ENCODE data around the gene LATS2.
"Not testable (repeated sequence)": the region's sequence is repeated elsewhere in the genome, so short reads cannot be mapped to it uniquely, and the experiment has no call there.

The LATS2 gene

GRCh38 chr13:20972731-20973130 lies 88.7 kb downstream of the LATS2 start:
- in situ Hi-C loops (cut with MboI; ENCODE audit: low sequenced_read_pairs): no loop called here

GRCh38 chr13:20969182-20969581 lies 92.2 kb downstream of the LATS2 start:
- in situ Hi-C loops (cut with MboI; ENCODE audit: low sequenced_read_pairs): no loop called here

GRCh38 chr13:20968745-20969144 lies 92.6 kb downstream of the LATS2 start:
- in situ Hi-C loops (cut with MboI; ENCODE audit: low sequenced_read_pairs): no loop called here

- in situ Hi-C loops (cut with MboI; ENCODE audit: low sequenced_read_pairs): no loop called here
These were observed 94.0 kb downstream of the LATS2 start for GRCh38 chr13:20967340-20967739.

- in situ Hi-C loops (cut with MboI; ENCODE audit: low sequenced_read_pairs): no loop called here
These were observed 96.5 kb downstream of the LATS2 start for GRCh38 chr13:20964904-20965303.

GRCh38 chr13:20961663-20962062 lies 99.7 kb downstream of the LATS2 start:
- in situ Hi-C loops (cut with MboI; ENCODE audit: low sequenced_read_pairs): not testable (repeated sequence)

- in situ Hi-C loops (cut with MboI; ENCODE audit: low sequenced_read_pairs): no loop called here
These were observed 100.6 kb downstream of the LATS2 start for GRCh38 chr13:20960663-20961309.

GRCh38 chr13:20957049-20957620 lies 104.3 kb downstream of the LATS2 start:
- in situ Hi-C loops (cut with MboI; ENCODE audit: low sequenced_read_pairs): not testable (repeated sequence)

- in situ Hi-C loops (cut with MboI; ENCODE audit: low sequenced_read_pairs): no loop called here
These were observed 105.9 kb downstream of the LATS2 start for GRCh38 chr13:20955496-20955895.

GRCh38 chr13:20953245-20953931 lies 108.0 kb downstream of the LATS2 start:
- in situ Hi-C loops (cut with MboI; ENCODE audit: low sequenced_read_pairs): no loop called here

GRCh38 chr13:20952838-20953237 lies 108.5 kb downstream of the LATS2 start:
- in situ Hi-C loops (cut with MboI; ENCODE audit: low sequenced_read_pairs): no loop called here

- in situ Hi-C loops (cut with MboI; ENCODE audit: low sequenced_read_pairs): not testable (repeated sequence)
These were observed 113.4 kb downstream of the LATS2 start for GRCh38 chr13:20948001-20948400.

GRCh38 chr13:20945952-20946383 lies 115.4 kb downstream of the LATS2 start:
- in situ Hi-C loops (cut with MboI; ENCODE audit: low sequenced_read_pairs): no loop called here

- in situ Hi-C loops (cut with MboI; ENCODE audit: low sequenced_read_pairs): no loop called here
These were observed 118.3 kb downstream of the LATS2 start for GRCh38 chr13:20942938-20943559.

- in situ Hi-C loops (cut with MboI; ENCODE audit: low sequenced_read_pairs): not testable (repeated sequence)
These were observed 120.9 kb downstream of the LATS2 start for GRCh38 chr13:20940511-20940910.

- in situ Hi-C loops (cut with MboI; ENCODE audit: low sequenced_read_pairs): no loop called here
These were observed 121.3 kb downstream of the LATS2 start for GRCh38 chr13:20940083-20940482.

GRCh38 chr13:20939662-20940061 lies 121.7 kb downstream of the LATS2 start:
- in situ Hi-C loops (cut with MboI; ENCODE audit: low sequenced_read_pairs): no loop called here

- in situ Hi-C loops (cut with MboI; ENCODE audit: low sequenced_read_pairs): no loop called here
These were observed 123.1 kb downstream of the LATS2 start for GRCh38 chr13:20938302-20938701.

- in situ Hi-C loops (cut with MboI; ENCODE audit: low sequenced_read_pairs): no loop called here
These were observed 133.7 kb downstream of the LATS2 start for GRCh38 chr13:20927596-20928257.

GRCh38 chr13:20925395-20925790 lies 136.0 kb downstream of the LATS2 start:
- in situ Hi-C loops (cut with MboI; ENCODE audit: low sequenced_read_pairs): not testable (repeated sequence)

- in situ Hi-C loops (cut with MboI; ENCODE audit: low sequenced_read_pairs): no loop called here
These were observed 136.5 kb downstream of the LATS2 start for GRCh38 chr13:20924758-20925394.
